HG02943 (cell line): ENCODE measurements around the gene SUPT7L.
A peak's percentile ranks its signal among the peaks of the same experiment; 100 is the strongest.
"Not testable (repeated sequence)": the region's sequence is repeated elsewhere in the genome, so short reads cannot be mapped to it uniquely, and the experiment has no call there.

Experiments used
- ATAC-seq: cut with Tn5 transposase; IDR thresholded peaks from one replicate; pipeline ENCODE4 v1.9.1; 2021; ENCODE audit warnings: mild to moderate bottlenecking, low read depth, moderate library complexity; ENCODE audit not compliant: unreplicated experiment

Gene SUPT7L

GRCh38 chr2:27645197-27645596, 18.2 kb downstream of the SUPT7L start:
- no peak for ATAC-seq

GRCh38 chr2:27640722-27641245, 22.6 kb downstream of the SUPT7L start:
- no peak for ATAC-seq

- no peak for ATAC-seq
Observed at GRCh38 chr2:27638709-27639108, 24.7 kb downstream of the SUPT7L start.

GRCh38 chr2:27638037-27638637, 25.3 kb downstream of the SUPT7L start:
- ATAC-seq, result no peak

GRCh38 chr2:27636766-27637165, 26.6 kb downstream of the SUPT7L start:
- no peak for ATAC-seq

- no peak for ATAC-seq
Observed at GRCh38 chr2:27634291-27634690, 29.1 kb downstream of the SUPT7L start.

- not testable (repeated sequence) for ATAC-seq
Observed at GRCh38 chr2:27630257-27630656, 33.2 kb downstream of the SUPT7L start.

- ATAC-seq, result peak; percentile 99
Observed at GRCh38 chr2:27628767-27629709, 34.4 kb downstream of the SUPT7L start, which contains the start of the genes CCDC121 and GPN1. TSS of gene CCDC121 (minus strand) at chr2:27629012. CDS start at chr2:27627799, 1,213 bp downstream. TSS of gene GPN1 (plus strand) at chr2:27629050. CDS start at chr2:27629059, 9 bp downstream.

GRCh38 chr2:27627963-27628766, 35.2 kb downstream of the SUPT7L start:
- ATAC-seq, result peak; percentile 30

GRCh38 chr2:27626921-27627320, 36.5 kb downstream of the SUPT7L start:
- not testable (repeated sequence) for ATAC-seq

- not testable (repeated sequence) for ATAC-seq
Observed at GRCh38 chr2:27626323-27626722, 37.1 kb downstream of the SUPT7L start.

- no peak for ATAC-seq
Observed at GRCh38 chr2:27624943-27625342, 38.5 kb downstream of the SUPT7L start.

GRCh38 chr2:27622921-27623384, 40.5 kb downstream of the SUPT7L start:
- no peak for ATAC-seq

GRCh38 chr2:27621524-27621923, 41.9 kb downstream of the SUPT7L start:
- no peak for ATAC-seq

- no peak for ATAC-seq
Observed at GRCh38 chr2:27615316-27615715, 48.1 kb downstream of the SUPT7L start.

- ATAC-seq, result no peak
Observed at GRCh38 chr2:27613985-27614384, 49.4 kb downstream of the SUPT7L start.

GRCh38 chr2:27606611-27607010, 56.8 kb downstream of the SUPT7L start:
- no peak for ATAC-seq
